CD4-positive, alpha-beta T cell (primary cell): Measurements from ENCODE around the gene SCAANT1. TPM values are rescaled to one million over a fixed set of nuclear protein-coding genes. Genes with fewer than 3 reads are reported as not detected.

ENCODE experiments used
- ATAC-seq: fragments of 200-7000 bp; cut with Tn5 transposase; one replicate; pipeline ENCODE4 v1.10.0; 2022; ENCODE audit warnings: mild to moderate bottlenecking; ENCODE audit not compliant: poor library complexity
- CTCF ChIA-PET: fragments of 350-600 bp; sonication (Branson Sonifier 250); formaldehyde crosslinking; loops from one replicate; lab custom pipeline; 2021; ENCODE audit warnings: antibody characterized with exemption, inconsistent platforms; lab: Charles Lee
- POLR2A ChIA-PET: fragments of 350-600 bp; sonication (Branson Sonifier 250); formaldehyde crosslinking; loops from one replicate; lab custom pipeline; 2021; ENCODE audit warnings: antibody characterized with exemption, inconsistent platforms; lab: Charles Lee
- DNase-seq, 14 experiments: peaks; one replicate each; pipeline ENCODE4 v3.0.0-alpha.2; 2013 to 2020; ENCODE audit warnings: mixed read lengths in 2 of 14
- H3K27ac ChIP-seq, 2 donors: one replicate each; pipeline versions ENCODE4 v1.5.1 to v1.7.0; 2013; ENCODE audit warnings: low read length in 2 of 2, low read depth in 1 of 2, mild to moderate bottlenecking in 1 of 2
- H3K27me3 ChIP-seq, 2 experiments: 1 replicate in 1 of 2; 2 replicates in 1 of 2; pipeline versions ENCODE4 v1.6.1 to v1.7.0; 2013; ENCODE audit warnings: low read length in 2 of 2, control low read depth in 1 of 2, mild to moderate bottlenecking in 1 of 2, moderate library complexity in 1 of 2; ENCODE audit not compliant: insufficient read depth in 2 of 2, control insufficient read depth in 1 of 2
- H3K36me3 ChIP-seq: one replicate; pipeline ENCODE4 v1.6.1; 2013; ENCODE audit warnings: low read length, control low read depth; ENCODE audit not compliant: insufficient read depth
- H3K4me1 ChIP-seq: one replicate; pipeline ENCODE4 v1.6.1; 2013; ENCODE audit warnings: low read length, control low read depth; ENCODE audit not compliant: insufficient read depth
- H3K4me3 ChIP-seq: one replicate; pipeline ENCODE4 v1.5.1; 2013; ENCODE audit warnings: mild to moderate bottlenecking, low read length, moderate library complexity
- H3K9me3 ChIP-seq, 2 experiments: 1 replicate in 1 of 2; 2 replicates in 1 of 2; pipeline versions ENCODE4 v1.6.1 to v1.7.0; 2013; ENCODE audit warnings: low read length in 2 of 2, mild to moderate bottlenecking in 2 of 2, control low read depth in 1 of 2, moderate library complexity in 1 of 2; ENCODE audit not compliant: control insufficient read depth in 1 of 2, insufficient read depth in 1 of 2
- H3K27ac Mint-ChIP-seq: one replicate; pipeline ENCODE4 v1.8.0; 2020; ENCODE audit warnings: mixed read lengths
- H3K27me3 Mint-ChIP-seq: one replicate; pipeline ENCODE4 v1.8.0; 2021; ENCODE audit warnings: mixed read lengths
- H3K36me3 Mint-ChIP-seq: one replicate; pipeline ENCODE4 v1.8.0; 2021; ENCODE audit warnings: low read depth, mixed read lengths
- H3K4me1 Mint-ChIP-seq: one replicate; pipeline ENCODE4 v1.8.0; 2021; ENCODE audit warnings: low read depth, mixed read lengths
- H3K4me3 Mint-ChIP-seq: one replicate; pipeline ENCODE4 v1.8.0; 2020; ENCODE audit warnings: mild to moderate bottlenecking, mixed read lengths
- H3K9me3 Mint-ChIP-seq: one replicate; pipeline ENCODE4 v1.8.0; 2020; ENCODE audit warnings: mixed read lengths
- intact Hi-C, 2 experiments: fragments of 100-400 bp; cut with DNase I in 1 of 2; cut with micrococcal nuclease in 1 of 2; formaldehyde crosslinking; loops; one replicate each; pipeline versions ENCODE4 v1.15.1 to v1.9.0; 2023 to 2025; cut with DNase I, micrococcal nuclease
- total RNA-seq, 174 experiments: library from RNA in 2 of 174; stranded (reverse) in 2 of 174; gene quantifications; one replicate each; pipeline ENCODE4 v1.2.3 and lab custom pipeline; 2021 to 2026
- TF ChIP-seq, protein P1 (sequence below): fragments of 200-600 bp; IDR thresholded peaks from one replicate; pipeline ENCODE4 v1.8.0; 2022; ENCODE audit warnings: antibody characterized with exemption, mild to moderate bottlenecking

SCAANT1 gene
- total RNA-seq, 2 experiments from 2014 or later, result 1.4 to 2.1 TPM

- ChIA-PET CTCF (no interaction called here), POLR2A (no interaction called here)
- intact Hi-C loops, result no loop called here
- H3K4me1 ChIP-seq, result peaks cover 20% of the 10 kb centered on the region
- H3K4me3 ChIP-seq, result no peak overlapping the region
- no peaks in the 10 kb centered on the region for H3K9me3 ChIP-seq
- Mint-ChIP-seq H3K4me3 (no peak overlapping the region), H3K36me3 (peaks cover 18% of the 10 kb centered on the region), H3K4me1 (peaks cover 81% of the 10 kb centered on the region), H3K27ac (no peak overlapping the region), H3K27me3 (no peaks in the 10 kb centered on the region), H3K9me3 (no peaks in the 10 kb centered on the region)
- peaks cover 7% of the 10 kb centered on the region for H3K36me3 ChIP-seq
- no peak for DNase-seq
- TF ChIP-seq, protein P1, sequence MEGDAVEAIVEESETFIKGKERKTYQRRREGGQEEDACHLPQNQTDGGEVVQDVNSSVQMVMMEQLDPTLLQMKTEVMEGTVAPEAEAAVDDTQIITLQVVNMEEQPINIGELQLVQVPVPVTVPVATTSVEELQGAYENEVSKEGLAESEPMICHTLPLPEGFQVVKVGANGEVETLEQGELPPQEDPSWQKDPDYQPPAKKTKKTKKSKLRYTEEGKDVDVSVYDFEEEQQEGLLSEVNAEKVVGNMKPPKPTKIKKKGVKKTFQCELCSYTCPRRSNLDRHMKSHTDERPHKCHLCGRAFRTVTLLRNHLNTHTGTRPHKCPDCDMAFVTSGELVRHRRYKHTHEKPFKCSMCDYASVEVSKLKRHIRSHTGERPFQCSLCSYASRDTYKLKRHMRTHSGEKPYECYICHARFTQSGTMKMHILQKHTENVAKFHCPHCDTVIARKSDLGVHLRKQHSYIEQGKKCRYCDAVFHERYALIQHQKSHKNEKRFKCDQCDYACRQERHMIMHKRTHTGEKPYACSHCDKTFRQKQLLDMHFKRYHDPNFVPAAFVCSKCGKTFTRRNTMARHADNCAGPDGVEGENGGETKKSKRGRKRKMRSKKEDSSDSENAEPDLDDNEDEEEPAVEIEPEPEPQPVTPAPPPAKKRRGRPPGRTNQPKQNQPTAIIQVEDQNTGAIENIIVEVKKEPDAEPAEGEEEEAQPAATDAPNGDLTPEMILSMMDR, result no peak
- ATAC-seq, result no peak
- H3K27ac ChIP-seq, result no peak overlapping the region
- H3K27me3 ChIP-seq, result no peaks in the 10 kb centered on the region
Observed at GRCh38 chr3:63946753-63947152, 34.6 kb upstream of the SCAANT1 start.

DNA sequence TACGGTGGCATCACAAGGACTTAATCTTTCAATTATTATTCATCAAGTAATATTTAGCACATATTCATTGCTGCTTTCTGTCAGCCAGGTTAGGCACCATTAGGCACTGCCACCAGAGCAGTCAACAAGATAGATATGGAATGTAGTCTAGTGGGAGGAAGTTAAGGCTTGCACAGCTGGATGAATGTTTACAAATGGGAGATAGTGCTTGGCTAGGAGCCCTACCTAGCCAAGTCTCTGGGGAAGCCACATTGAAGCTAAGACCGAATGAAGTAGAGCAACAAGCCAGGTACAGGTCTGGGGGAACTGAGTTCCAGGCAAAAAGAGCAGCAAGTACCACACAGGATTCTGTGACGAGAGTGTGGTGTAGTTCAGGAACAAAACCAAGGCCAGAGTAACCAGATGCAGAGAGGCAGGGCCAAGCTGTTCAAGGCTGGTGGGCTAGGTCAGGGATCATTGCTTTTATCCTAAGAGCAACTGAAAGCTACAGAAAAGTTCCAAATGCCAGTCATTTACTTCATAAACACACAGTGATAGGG, 33.4 kb upstream of the SCAANT1 start:
- H3K36me3 Mint-ChIP-seq, result peaks cover 18% of the 10 kb centered on the region
- no peaks in the 10 kb centered on the region for H3K9me3 Mint-ChIP-seq
- ATAC-seq (no peak), DNase-seq (no peak)
- intact Hi-C loops, result no loop called here
- Histone ChIP-seq H3K4me1 (peaks cover 20% of the 10 kb centered on the region), H3K27ac (no peak overlapping the region), H3K27me3 (no peaks in the 10 kb centered on the region), H3K9me3 (no peaks in the 10 kb centered on the region), H3K4me3 (no peak overlapping the region), H3K36me3 (peaks cover 7% of the 10 kb centered on the region)
- no peak overlapping the region for H3K4me3 Mint-ChIP-seq
- ChIA-PET POLR2A (no interaction called here), CTCF (interaction anchor here (0.6 to 1.5 kb wide), 2 partner anchors 13 to 16 kb away, joined by 3 to 5 read pairs; no protein-coding TSS in a partner anchor)
- H3K4me1 Mint-ChIP-seq, result peaks cover 70% of the 10 kb centered on the region
- TF ChIP-seq, protein P1, result no peak
- no peaks in the 10 kb centered on the region for H3K27me3 Mint-ChIP-seq
- H3K27ac Mint-ChIP-seq, result no peak overlapping the region

- H3K27ac Mint-ChIP-seq, result no peak overlapping the region
- peaks cover 7% of the 10 kb centered on the region for H3K36me3 ChIP-seq
Observed at GRCh38 chr3:63943678-63944077, 31.5 kb upstream of the SCAANT1 start.

More at GRCh38 chr3:63943678-63944077, 31.5 kb upstream of the SCAANT1 start:
- no peak overlapping the region for H3K4me3 ChIP-seq
- H3K4me1 ChIP-seq, result peaks cover 15% of the 10 kb centered on the region
- peaks cover 63% of the 10 kb centered on the region for H3K4me1 Mint-ChIP-seq
- CTCF ChIA-PET, result no interaction called here
- TF ChIP-seq, protein P1, result no peak
- no peak for ATAC-seq
- no peaks in the 10 kb centered on the region for H3K27me3 ChIP-seq
- no peak overlapping the region for H3K4me3 Mint-ChIP-seq
- no peak for DNase-seq
- POLR2A ChIA-PET, result no interaction called here
- H3K9me3 Mint-ChIP-seq, result no peaks in the 10 kb centered on the region
- no peaks in the 10 kb centered on the region for H3K9me3 ChIP-seq
- intact Hi-C loops, result no loop called here
- H3K36me3 Mint-ChIP-seq, result peaks cover 18% of the 10 kb centered on the region
- H3K27ac ChIP-seq, result no peak overlapping the region
- H3K27me3 Mint-ChIP-seq, result no peaks in the 10 kb centered on the region
